ENCODE measurements around the gene USP34.
"Not testable (repeated sequence)": the region's sequence is repeated elsewhere in the genome, so short reads cannot be mapped to it uniquely, and the experiment has no call there.

Gene USP34

GRCh38 chr2:61178603-61179545 lies 292.0 kb downstream of the USP34 start:
- no peak for DNase-seq

DNA sequence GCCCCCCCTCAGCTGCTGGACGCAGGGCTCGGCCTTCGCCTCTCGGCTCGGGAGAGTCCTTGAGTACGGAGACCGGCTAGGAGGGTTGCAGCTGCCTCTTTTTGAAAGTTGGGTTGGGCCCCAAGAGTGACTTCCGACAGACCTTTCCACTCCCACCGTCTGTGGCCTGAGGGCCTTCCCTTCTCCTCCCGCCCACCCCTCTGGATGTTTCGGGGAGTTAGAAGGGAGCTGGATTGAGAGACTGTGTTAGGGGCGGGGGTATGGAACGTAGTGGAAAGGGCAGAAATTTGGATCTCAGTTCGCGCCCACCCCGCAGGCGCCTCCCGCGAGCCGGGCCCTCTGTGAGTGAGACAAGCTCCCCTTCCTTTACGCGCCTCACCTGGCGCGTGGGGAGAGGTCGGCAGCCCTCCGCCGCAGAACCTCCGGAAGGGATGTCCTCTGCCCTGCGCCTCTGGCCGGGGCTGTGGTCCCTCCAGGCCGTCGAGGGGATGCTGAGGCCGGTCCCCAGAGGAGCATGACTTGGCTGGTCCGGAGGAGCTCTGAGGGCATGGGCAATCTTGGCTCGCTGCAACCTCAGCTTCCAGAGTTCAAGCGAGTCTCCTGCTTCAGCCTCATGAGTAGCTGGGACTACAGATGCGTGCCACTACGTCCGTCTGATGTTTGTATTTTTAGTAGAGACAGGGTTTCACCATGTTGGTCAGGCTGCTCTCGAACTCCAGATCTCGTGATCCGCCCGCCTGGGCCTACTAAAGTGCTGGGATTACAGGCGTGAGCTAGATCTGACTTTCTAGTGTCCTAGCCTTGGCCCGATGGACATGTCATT lies 292.9 kb downstream of the USP34 start:
- DNase-seq, result peak; percentile 74

- DNase-seq, result peak; percentile 96
Measured at GRCh38 chr2:61176755-61177726, 293.8 kb downstream of the USP34 start.

DNA sequence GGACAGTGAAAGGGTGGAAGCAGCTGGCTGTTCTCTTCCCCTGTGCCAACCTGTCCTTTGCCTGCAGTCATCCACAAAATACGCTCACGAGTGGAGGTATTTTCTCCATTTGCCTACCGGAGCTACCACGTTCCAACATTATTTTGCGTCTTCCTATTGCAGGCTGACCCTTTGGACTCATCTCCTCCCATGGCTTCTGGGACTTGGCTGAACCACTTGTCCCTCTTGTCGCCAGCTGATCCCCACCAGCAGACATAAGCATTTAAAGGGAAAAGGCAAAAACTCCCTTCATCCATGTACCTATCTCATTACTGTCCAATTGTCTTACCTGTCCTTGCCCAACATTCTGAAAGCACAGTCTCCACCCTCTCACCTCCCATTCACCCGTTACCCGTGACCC lies 295.9 kb downstream of the USP34 start:
- no peak for DNase-seq

DNA sequence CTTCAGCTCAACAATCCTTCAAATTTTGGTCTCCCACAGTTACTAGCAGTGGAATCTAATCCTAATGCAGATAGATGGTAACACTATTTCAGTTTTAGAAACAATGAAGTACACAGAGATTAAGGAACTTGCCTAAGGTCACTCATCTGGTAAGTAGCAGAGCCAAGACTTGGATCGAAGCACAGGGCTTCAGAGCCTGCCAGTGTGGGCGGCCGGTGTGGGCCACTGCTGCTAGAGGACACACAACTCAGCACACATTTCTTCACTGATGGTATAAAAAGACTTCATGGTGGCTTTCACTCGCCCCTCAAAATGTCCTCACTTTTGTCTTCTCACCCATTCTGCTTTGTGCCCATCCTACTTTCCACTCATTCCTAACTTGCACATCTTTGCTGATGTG lies 297.8 kb downstream of the USP34 start:
- DNase-seq, result no peak

- no peak for DNase-seq
Measured at GRCh38 chr2:61172671-61173070, 298.2 kb downstream of the USP34 start.

GRCh38 chr2:61167579-61167978 lies 303.3 kb downstream of the USP34 start:
- no peak for DNase-seq

DNA sequence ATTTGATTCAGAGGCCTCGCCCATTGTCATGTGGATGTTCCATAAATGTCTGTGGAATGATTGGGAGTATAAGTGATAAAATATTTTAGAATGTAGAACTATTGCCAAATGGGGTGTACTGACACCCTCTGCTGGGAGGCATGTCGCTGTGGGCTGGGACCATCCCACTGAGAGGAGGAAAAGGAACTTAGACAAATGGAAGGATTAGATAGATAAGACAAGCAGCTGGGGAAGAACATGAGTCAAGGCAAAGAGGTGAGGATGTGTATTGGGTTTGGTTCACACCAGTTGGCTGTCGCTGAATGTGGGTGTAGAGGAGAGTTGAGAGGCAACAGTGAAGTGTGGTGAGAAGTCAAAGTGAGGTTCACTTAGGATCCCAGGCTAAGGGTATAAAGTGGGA lies 304.9 kb downstream of the USP34 start:
- DNase-seq, result no peak

DNA sequence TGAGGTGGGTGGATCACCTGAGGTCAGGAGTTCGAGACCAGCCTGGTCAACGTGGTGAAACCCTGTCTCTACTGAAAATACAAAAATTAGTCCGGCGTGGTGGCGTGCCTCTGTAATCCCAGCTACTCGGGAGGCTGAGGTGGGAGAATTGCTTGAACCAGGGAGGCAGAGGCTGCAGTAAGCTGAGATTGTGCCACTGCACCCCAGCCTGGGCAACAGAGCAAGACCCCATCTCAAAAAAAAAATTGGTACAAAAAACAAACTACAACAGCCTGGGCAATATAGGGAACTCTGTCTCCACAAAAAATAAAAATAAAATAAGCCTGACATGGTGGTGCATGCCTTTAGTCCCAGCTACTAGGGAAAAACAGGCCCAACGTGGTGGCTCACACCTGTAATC lies 305.8 kb downstream of the USP34 start:
- DNase-seq, result not testable (repeated sequence)

DNA sequence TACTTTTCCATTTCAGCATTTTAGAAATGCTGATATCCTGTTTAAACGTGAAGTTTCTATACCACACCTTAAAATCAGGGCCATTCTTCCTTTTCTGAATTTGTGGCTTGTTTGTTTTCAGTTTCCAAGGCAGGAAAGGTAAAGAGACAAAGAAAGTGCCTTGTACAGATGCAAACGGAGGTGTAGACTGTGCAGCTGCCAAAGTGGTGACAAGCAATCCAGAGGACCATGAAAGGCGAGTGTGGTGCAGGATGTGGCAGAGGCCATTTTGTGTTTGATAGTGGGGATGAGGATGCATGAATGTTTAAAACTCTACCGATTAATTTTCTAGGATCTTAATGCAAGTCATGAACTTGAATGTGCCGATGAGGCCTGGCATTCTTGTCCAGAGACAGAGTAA lies 308.2 kb downstream of the USP34 start:
- DNase-seq, result no peak

- DNase-seq, result no peak
Measured at GRCh38 chr2:61161888-61162287, 309.0 kb downstream of the USP34 start, which contains the start of gene C2orf74. Gene C2orf74, plus strand, starts transcription at chr2:61162188. Its CDS starts 327 bp downstream, at chr2:61162515.

DNA sequence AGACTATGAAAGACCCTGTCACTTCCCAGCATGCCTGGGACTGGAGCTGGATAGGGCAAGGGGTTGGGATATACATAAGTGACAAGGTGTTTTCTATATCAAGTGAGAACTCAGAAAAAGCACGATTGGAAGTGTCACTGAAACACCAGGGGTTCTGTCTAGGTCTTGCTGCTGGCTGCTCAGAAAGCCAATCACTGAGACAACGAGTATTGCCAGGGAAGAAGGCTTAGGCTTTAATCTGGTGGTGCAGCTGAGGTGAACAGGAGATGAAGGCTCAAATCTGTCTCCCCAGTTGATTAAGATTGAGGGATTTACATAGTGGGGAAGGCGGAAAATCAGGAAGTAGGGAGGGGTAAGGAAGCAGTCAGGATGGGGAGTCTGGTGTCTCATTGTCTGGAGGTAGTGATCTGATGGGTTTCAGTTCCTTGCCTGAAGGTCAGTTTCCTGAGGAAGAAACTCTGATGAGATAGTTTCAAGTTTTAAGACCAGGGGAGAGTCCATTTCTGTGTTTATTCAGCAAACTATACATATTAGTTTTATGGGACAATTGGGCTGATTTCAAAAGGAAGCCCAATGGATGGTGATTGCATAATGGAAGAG lies 312.4 kb downstream of the USP34 start:
- DNase-seq, result no peak

GRCh38 chr2:61157371-61158003 lies 313.4 kb downstream of the USP34 start:
- no peak for DNase-seq

DNA sequence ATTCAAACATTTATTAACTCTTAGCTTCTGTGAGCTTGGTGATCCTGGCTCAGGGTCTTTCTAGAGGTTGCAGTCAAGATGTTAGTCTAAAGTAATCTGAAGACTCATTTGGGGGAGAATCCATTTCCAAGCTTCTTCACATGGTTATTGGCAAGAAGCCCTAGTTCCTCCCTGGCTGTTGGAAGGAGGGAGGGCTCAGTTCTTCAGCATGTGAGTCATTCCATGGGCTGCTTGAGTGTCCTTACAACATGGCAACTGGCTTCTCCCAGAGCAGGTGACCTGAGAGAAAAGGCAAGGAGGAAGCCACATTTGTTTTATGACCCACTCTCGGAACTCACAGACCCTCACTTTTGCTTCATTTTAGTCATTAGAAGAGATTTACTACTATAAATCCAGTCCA lies 319.5 kb downstream of the USP34 start:
- no peak for DNase-seq

GRCh38 chr2:61149074-61149473 lies 321.8 kb downstream of the USP34 start:
- no peak for DNase-seq

DNA sequence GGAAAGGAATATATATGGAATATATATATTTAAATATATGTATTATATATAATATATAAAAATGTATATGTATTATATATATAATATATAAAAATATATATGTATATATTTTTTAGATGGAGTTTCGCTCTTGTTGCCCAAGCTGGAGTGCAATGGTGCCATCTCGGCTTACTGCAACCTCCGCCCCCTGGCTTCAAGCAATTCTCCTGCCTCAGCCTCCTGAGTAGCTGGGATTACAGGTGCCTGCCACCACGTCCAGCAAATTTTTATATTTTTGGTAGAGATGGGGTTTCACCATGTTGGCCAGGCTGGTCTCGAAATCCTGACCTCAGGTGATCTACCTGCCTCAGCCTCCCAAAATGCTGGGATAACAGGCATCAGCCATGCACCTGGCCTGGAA lies 322.8 kb downstream of the USP34 start:
- not testable (repeated sequence) for DNase-seq

GRCh38 chr2:61145990-61146389 lies 324.9 kb downstream of the USP34 start:
- no peak for DNase-seq

DNA sequence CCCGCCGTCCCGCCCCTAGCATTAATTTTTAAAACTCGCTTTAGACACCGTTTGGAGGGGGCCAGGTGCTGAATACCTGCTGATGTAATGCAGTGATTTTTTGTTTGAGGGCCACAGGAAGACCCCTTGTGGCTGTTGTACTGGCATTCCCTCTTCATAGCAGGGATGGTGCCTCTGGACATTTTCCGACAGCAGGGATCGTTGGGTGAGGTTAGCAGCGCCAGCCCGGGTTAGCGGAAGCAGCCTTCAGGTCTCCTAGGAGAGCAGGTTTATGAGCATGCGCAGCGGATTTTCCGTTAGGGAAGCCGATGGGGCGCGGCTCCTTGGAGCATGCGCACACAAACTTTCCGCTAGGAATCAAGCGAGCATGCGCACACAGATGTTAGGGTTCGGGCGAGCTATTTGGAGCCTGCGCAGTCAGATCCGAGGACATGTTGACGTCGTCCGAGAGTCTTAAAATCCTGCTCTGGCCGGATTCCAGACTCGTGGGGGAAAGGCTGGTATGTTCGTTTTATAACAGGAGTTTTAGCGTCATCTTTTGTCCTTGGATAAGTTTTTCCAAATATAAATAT lies 326.1 kb downstream of the USP34 start:
- DNase-seq, result peak; percentile 100

- DNase-seq, result no peak
Measured at GRCh38 chr2:61141151-61141550, 329.7 kb downstream of the USP34 start.

DNA sequence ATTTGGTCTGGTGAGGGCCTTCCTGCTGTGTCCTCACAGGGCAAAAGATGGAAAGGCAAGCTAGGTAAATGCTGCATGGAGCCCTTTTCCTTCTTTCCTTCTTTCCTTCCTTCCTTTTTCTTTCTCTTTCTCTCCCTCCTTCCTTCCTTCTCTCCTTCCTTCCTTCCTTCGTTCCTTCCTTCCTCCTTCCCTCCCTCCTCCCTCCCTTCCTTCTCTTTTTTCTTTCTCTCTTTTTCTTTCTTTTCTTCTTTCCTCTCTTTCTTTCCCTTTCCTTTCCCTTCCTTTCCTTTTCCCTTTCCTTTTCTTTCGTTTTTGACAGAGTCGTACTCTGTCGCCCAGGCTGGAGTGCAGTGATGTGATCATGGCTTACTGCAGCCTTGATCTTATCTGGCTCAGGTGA lies 332.0 kb downstream of the USP34 start:
- DNase-seq, result no peak

Data from eye (tissue), 1 donor.